ENCODE measurements around the gene DUSP15. TPM values are rescaled to one million over a fixed set of nuclear protein-coding genes. Genes with fewer than 3 reads are reported as not detected.

DUSP15 gene
- total and polyA plus RNA-seq, 7 donors: 0.60 to 2.6 (median 1.7) TPM; not detected in 2

GRCh38 chr20:31879143-31879987 is 9.0 kb upstream of the DUSP15 start:
- H3K9me3 ChIP-seq: no peaks in the 10 kb centered on the region
- TF ChIP-seq POLR2A (IDR thresholded peaks at IDR 0.05) (no peak), POLR2AphosphoS5 (IDR thresholded peaks at IDR 0.05) (peak; percentile 11 to 69 (median 39))
- WGBS, 2 donors: 3 to 6% methylated on average over 45 of the region's 45 CpGs
- H3K27me3 ChIP-seq: no peaks in the 10 kb centered on the region
- H3K27ac ChIP-seq: peak overlapping the region; percentile 69 to 81 (median 75)
- H3K36me3 ChIP-seq: no peaks in the 10 kb centered on the region
- peaks cover 0 to 11% (median 2%) of the 10 kb centered on the region in 4 donors for H3K4me1 ChIP-seq
- DNase-seq: peak; percentile 98
- intact Hi-C loops (cut with DNase I): loop anchor here (5.0 kb wide), 1 partner anchor 73 kb away; the partner anchor contains the start of gene PDRG1
- peak overlapping the region; percentile 34 to 63 (median 56) for H3K4me3 ChIP-seq

DNA sequence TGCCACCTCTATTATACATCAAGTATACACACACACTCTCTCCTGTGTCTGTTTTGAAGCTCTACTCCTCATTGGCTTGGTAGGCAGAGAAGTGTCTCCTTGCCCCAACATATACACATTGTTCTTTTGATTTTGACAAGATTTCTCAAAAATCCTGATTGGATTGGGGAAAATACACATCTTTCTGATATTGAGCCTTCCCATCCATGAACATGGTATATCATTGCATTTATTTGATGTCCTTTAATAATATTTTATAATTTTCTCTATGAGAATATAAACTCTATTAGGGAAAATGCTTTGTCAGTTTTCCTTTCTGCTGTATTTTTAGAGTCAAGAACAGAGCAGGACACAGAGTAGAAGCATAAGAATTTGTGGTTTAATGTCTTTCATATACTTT is 7.4 kb upstream of the DUSP15 start:
- Histone ChIP-seq H3K4me1 (peaks cover 0 to 11% (median 2%) of the 10 kb centered on the region in 4 donors), H3K27ac (no peak overlapping the region), H3K9me3 (no peaks in the 10 kb centered on the region), H3K27me3 (no peaks in the 10 kb centered on the region), H3K4me3 (no peak overlapping the region), H3K36me3 (no peaks in the 10 kb centered on the region)
- TF ChIP-seq POLR2AphosphoS5 (IDR thresholded peaks at IDR 0.05) (no peak), EP300 (IDR thresholded peaks at IDR 0.05) (no peak), POLR2A (IDR thresholded peaks at IDR 0.05) (no peak)
- TF ChIP-seq, protein P1, sequence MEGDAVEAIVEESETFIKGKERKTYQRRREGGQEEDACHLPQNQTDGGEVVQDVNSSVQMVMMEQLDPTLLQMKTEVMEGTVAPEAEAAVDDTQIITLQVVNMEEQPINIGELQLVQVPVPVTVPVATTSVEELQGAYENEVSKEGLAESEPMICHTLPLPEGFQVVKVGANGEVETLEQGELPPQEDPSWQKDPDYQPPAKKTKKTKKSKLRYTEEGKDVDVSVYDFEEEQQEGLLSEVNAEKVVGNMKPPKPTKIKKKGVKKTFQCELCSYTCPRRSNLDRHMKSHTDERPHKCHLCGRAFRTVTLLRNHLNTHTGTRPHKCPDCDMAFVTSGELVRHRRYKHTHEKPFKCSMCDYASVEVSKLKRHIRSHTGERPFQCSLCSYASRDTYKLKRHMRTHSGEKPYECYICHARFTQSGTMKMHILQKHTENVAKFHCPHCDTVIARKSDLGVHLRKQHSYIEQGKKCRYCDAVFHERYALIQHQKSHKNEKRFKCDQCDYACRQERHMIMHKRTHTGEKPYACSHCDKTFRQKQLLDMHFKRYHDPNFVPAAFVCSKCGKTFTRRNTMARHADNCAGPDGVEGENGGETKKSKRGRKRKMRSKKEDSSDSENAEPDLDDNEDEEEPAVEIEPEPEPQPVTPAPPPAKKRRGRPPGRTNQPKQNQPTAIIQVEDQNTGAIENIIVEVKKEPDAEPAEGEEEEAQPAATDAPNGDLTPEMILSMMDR (IDR thresholded peaks at IDR 0.05): no peak
- no peak for DNase-seq
- intact Hi-C loops (cut with DNase I): loop anchor here (5.0 kb wide), 1 partner anchor 75 kb away; the partner anchor contains the start of gene PDRG1

DNA sequence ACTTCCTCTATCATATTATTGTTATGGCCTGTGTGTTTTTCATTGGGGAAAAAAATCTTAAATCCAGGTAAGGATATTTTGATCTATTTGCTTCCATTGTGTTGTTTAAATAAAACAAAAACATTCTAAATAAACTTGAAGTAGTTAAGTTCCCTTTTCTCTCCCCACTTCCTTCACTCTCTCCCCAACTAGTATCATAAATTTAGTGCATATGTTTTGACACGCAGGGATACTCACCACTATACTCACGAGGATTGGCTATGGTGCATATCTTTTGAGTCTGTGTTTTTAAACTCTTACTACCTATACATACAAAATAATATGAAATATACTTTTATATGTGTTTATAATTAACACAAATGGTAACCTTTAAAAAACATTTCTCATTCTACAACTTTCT is 5.3 kb upstream of the DUSP15 start:
- no peak for TF ChIP-seq POLR2AphosphoS5 (IDR thresholded peaks at IDR 0.05)
- TF ChIP-seq, protein P1 (IDR thresholded peaks at IDR 0.05): no peak
- no peak for TF ChIP-seq POLR2A (IDR thresholded peaks at IDR 0.05)
- TF ChIP-seq EP300 (IDR thresholded peaks at IDR 0.05): no peak
- Histone ChIP-seq H3K9me3 (no peaks in the 10 kb centered on the region), H3K27me3 (peaks cover 0 to under 1% (median 0%) of the 10 kb centered on the region in 3 donors), H3K36me3 (no peaks in the 10 kb centered on the region), H3K27ac (no peak overlapping the region), H3K4me3 (no peak overlapping the region), H3K4me1 (peaks cover 0 to 15% (median 6%) of the 10 kb centered on the region in 4 donors)
- 43 to 52% methylated on average over 2 of the region's 2 CpGs for WGBS, 2 donors
- intact Hi-C loops (cut with DNase I): loop anchor here (5.0 kb wide), 1 partner anchor 77 kb away; the partner anchor contains the start of gene PDRG1
- no peak for DNase-seq

- H3K27me3 ChIP-seq: peaks cover 4 to 19% (median 14%) of the 10 kb centered on the region in 3 donors
- H3K9me3 ChIP-seq: no peaks in the 10 kb centered on the region
- 86 to 91% methylated on average over 6 of the region's 6 CpGs for WGBS, 2 donors
- TF ChIP-seq EP300 (IDR thresholded peaks at IDR 0.05) (no peak), POLR2AphosphoS5 (IDR thresholded peaks at IDR 0.05) (no peak), POLR2A (IDR thresholded peaks at IDR 0.05) (no peak)
- TF ChIP-seq, protein P1 (IDR thresholded peaks at IDR 0.05): no peak
- intact Hi-C loops (cut with DNase I): no loop called here
- no peaks in the 10 kb centered on the region for H3K36me3 ChIP-seq
- DNase-seq: no peak
- no peak overlapping the region for H3K4me3 ChIP-seq
- no peak overlapping the region for H3K27ac ChIP-seq
- peaks cover 0 to 21% (median 17%) of the 10 kb centered on the region in 4 donors for H3K4me1 ChIP-seq
Measured at GRCh38 chr20:31872406-31872805, 2.1 kb upstream of the DUSP15 start.

GRCh38 chr20:31871618-31871954 is 1.3 kb upstream of the DUSP15 start:
- Histone ChIP-seq H3K27me3 (peaks cover 4 to 19% (median 14%) of the 10 kb centered on the region in 3 donors), H3K4me1 (peaks cover 0 to 21% (median 17%) of the 10 kb centered on the region in 4 donors), H3K36me3 (no peaks in the 10 kb centered on the region), H3K9me3 (no peaks in the 10 kb centered on the region), H3K4me3 (no peak overlapping the region), H3K27ac (no peak overlapping the region)
- intact Hi-C loops (cut with DNase I): no loop called here
- 88 to 89% methylated on average over 1 of the region's 1 CpG for WGBS, 2 donors
- no peak for DNase-seq
- no peak for TF ChIP-seq POLR2AphosphoS5 (IDR thresholded peaks at IDR 0.05)
- TF ChIP-seq EP300 (IDR thresholded peaks at IDR 0.05): no peak
- TF ChIP-seq, protein P1 (IDR thresholded peaks at IDR 0.05): no peak
- TF ChIP-seq POLR2A (IDR thresholded peaks at IDR 0.05): no peak

Measured in sigmoid colon (tissue), 7 donors.